ENCODE results near the gene BSG.
A peak's percentile ranks its signal among the peaks of the same experiment; 100 is the strongest.

Gene BSG

DNA sequence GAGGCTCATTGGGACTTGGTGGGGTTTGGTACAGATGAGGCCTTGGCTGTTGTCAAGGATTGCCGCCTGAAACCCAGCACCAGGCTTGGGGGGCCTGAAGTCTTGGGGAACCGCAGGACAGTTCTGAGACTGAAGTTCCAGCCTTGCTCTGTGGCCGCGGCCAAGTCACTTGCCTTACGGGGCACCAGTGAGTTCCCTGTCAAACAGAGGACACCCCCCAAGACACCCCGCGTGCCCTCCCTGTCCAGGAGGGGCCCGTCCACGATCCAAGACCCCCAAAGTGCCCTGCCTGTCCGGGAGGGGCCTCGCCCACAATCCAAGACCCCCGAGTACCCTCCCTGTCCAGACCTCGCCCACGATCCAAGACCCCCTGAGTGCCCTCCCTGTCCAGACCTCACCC lies 38.3 kb upstream of the BSG start:
- in situ Hi-C loops (cut with HindIII; ENCODE audit: low pct_unique_long_range_greater_than_20kb, low sequenced_read_pairs) = no loop called here
- no peak for TF ChIP-seq JUND (IDR thresholded peaks at IDR 0.05; ENCODE audit: low read depth)
- DNase-seq (ENCODE audit: low read depth in 1 of 2, low spot score in 1 of 2) = no peak

DNA sequence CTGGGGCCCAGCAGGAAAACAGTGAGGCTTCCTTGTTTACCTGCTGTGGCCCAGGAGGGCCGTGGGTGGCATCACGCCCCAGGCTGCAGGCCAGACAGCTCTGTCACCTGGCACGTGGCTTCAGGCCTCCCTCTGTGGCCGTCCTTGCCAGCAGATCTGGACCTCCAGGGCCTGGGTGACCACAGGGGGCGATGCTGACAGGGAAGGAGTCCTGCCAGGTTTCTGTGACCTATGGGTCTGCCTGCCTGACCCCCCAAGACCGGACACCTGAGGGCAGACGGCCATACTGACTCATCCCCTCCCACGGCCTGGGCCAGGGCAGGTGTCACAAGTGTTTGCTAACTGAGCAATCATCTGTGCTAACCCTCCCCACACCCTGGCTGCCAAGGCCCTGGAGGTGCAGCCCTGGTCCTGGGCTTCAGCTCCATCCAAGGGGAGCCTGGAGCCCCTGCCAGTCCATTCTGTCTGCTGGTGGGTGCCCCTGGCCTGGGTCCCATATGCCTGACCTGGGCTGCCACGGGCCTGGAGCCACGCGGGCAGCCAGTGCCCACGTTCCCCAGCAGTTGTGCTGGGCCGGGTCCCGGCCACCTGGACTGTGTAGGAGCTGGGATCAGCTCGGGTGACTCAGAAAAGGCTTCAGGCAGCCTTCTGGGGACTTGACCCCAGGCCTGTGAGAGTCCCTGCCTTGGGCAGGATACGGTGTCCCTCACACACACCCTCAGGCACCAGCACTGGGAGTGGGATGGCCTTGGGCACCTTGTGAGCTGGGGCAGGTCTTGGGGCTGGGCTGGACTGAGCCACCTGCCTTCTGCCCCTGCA lies 37.2 kb upstream of the BSG start:
- in situ Hi-C loops (cut with HindIII; ENCODE audit: low pct_unique_long_range_greater_than_20kb, low sequenced_read_pairs) = no loop called here
- TF ChIP-seq JUND (IDR thresholded peaks at IDR 0.05; ENCODE audit: low read depth) = no peak
- peak in 1 of 2 experiments; percentile 39 for DNase-seq (ENCODE audit: low read depth in 1 of 2, low spot score in 1 of 2)

DNA sequence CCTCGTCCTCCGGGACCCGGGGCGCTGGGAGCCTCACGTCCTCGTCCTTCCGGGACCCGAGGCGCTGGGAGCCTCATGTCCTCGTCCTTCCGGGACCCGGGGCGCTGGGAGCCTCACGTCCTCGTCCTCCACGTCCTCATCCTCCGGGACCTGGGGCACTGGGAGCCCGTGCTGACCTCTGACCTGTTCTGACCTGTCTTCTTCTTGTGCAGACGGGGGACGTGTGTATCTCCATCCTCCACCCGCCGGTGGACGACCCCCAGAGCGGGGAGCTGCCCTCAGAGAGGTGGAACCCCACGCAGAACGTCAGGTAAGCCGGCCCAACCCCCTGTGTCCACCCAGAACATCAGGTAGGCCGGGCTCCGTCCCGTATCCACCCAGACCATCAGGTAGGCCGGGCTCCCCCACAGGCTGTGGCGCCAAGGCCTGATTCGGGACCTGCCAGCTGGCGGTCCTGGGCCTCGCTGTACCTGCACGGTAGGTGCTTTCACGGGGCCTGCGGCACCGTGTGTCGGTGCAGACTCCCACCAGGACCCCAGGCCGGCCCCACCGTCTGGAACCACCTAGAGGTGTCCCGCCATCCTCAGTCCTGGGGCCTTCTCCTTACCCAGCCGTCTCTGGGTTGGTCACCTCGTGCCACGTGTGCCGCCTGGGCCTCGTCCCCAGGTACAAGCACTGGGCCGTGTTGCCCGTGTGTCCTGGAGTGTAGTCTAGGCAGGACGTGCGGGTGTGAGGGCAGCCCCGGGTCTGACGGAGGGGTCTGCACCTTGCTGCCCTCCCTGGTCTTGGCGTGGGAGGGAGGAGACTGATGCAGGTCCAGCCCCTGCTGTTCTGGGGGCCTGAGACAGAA lies 36.1 kb upstream of the BSG start:
- DNase-seq (ENCODE audit: low read depth in 1 of 2, low spot score in 1 of 2) = no peak
- in situ Hi-C loops (cut with HindIII; ENCODE audit: low pct_unique_long_range_greater_than_20kb, low sequenced_read_pairs) = no loop called here
- TF ChIP-seq JUND (IDR thresholded peaks at IDR 0.05; ENCODE audit: low read depth) = no peak

GRCh38 chr19:536881-537404 lies 35.5 kb upstream of the BSG start:
- no peak for DNase-seq (ENCODE audit: low read depth in 1 of 2, low spot score in 1 of 2)
- in situ Hi-C loops (cut with HindIII; ENCODE audit: low pct_unique_long_range_greater_than_20kb, low sequenced_read_pairs) = no loop called here
- no peak for TF ChIP-seq JUND (IDR thresholded peaks at IDR 0.05; ENCODE audit: low read depth)

GRCh38 chr19:538641-539428 lies 33.6 kb upstream of the BSG start:
- TF ChIP-seq JUND (IDR thresholded peaks at IDR 0.05; ENCODE audit: low read depth) = no peak
- in situ Hi-C loops (cut with HindIII; ENCODE audit: low pct_unique_long_range_greater_than_20kb, low sequenced_read_pairs) = no loop called here

DNA sequence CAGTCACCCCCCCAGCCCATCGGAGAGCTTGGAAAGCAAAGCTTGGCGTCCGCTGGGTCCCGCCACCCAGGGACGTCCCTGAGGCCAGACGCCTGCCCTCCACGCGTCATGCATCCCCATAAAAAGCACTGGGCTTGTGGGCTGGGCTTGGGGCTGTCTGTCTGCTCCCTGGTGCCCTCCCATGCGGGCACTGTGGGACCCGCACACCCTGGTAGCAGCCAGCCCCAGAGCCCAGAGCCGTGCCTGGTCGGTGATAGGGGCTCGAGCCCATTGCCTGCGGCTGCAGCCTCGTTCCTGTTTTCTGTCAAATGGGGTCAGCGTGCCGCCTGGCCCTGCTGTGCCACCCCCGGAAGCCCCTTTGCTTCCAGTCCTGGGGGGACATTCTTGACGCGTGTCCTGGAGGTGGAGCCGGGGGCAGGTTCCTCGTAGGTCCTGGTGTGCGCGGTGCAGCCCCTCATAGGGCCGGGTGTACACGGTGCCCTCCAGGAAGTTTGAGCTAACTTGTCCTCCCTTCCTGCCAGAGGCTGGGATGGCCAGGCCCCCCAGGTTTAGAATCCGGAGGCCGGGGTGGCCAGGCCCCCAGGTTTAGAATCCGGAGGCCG lies 32.9 kb upstream of the BSG start:
- no peak for DNase-seq (ENCODE audit: low read depth in 1 of 2, low spot score in 1 of 2)
- in situ Hi-C loops (cut with HindIII; ENCODE audit: low pct_unique_long_range_greater_than_20kb, low sequenced_read_pairs) = no loop called here

More at GRCh38 chr19:538641-539428, 33.6 kb upstream of the BSG start:
- DNase-seq (ENCODE audit: low read depth in 1 of 2, low spot score in 1 of 2) = no peak

GRCh38 chr19:540867-541637 lies 31.3 kb upstream of the BSG start:
- TF ChIP-seq JUND (IDR thresholded peaks at IDR 0.05; ENCODE audit: low read depth) = no peak
- no peak for DNase-seq (ENCODE audit: low read depth in 1 of 2, low spot score in 1 of 2)
- in situ Hi-C loops (cut with HindIII; ENCODE audit: low pct_unique_long_range_greater_than_20kb, low sequenced_read_pairs) = no loop called here

More for the DNA sequence above, 32.9 kb upstream of the BSG start:
- TF ChIP-seq JUND (IDR thresholded peaks at IDR 0.05; ENCODE audit: low read depth) = no peak

GRCh38 chr19:541699-542098 lies 30.7 kb upstream of the BSG start:
- in situ Hi-C loops (cut with HindIII; ENCODE audit: low pct_unique_long_range_greater_than_20kb, low sequenced_read_pairs) = no loop called here
- TF ChIP-seq JUND (IDR thresholded peaks at IDR 0.05; ENCODE audit: low read depth) = no peak
- no peak for DNase-seq (ENCODE audit: low read depth in 1 of 2, low spot score in 1 of 2)

DNA sequence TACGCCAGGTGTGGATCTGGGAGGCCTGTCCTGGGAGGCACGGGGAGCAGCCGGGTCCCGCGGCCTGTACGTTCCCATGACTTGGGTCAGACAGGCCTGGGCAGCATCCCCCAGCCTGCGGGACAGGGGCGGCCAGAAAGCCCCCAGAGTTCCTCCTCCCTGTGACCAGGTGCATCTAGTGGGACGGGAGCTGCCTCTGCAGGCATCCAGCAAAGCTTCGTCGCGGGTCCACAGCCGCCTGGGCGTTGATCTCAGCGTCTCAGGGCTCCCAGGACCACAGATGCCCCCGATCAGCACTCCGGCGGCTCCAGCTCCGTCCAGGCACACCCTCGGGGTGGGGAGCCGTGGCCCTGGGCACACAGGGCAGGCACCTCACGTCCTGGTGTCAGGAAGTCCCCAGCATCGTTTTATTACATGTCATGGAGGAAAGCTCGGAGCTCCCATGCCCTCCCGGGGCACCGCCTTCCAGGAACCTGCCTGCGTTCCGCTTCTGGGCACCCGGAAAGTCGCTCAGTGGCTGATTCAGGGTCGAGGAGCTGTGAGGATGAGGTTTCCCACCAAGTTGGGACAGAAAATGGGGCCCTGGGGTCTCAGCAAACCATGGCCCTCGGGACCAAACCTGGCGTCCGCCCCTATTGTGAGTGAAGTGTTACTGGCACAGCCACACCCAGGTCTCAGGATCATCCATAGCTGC lies 30.1 kb upstream of the BSG start:
- TF ChIP-seq JUND (IDR thresholded peaks at IDR 0.05; ENCODE audit: low read depth) = no peak
- in situ Hi-C loops (cut with HindIII; ENCODE audit: low pct_unique_long_range_greater_than_20kb, low sequenced_read_pairs) = no loop called here

GRCh38 chr19:543910-544608 lies 28.3 kb upstream of the BSG start, which contains the start of gene GZMM:
TSS of gene GZMM (plus strand) at chr19:544053. CDS start at chr19:544072, 19 bp downstream.
- in situ Hi-C loops (cut with HindIII; ENCODE audit: low pct_unique_long_range_greater_than_20kb, low sequenced_read_pairs) = no loop called here
- no peak for DNase-seq (ENCODE audit: low read depth in 1 of 2, low spot score in 1 of 2)
- no peak for TF ChIP-seq JUND (IDR thresholded peaks at IDR 0.05; ENCODE audit: low read depth)

More for the DNA sequence above, 30.1 kb upstream of the BSG start:
- no peak for DNase-seq (ENCODE audit: low read depth in 1 of 2, low spot score in 1 of 2)

Data from T47D (cell line).